Muscle of leg (tissue), 11 donors: ENCODE results near the gene CYP2J2. TPM values are rescaled to one million over a fixed set of nuclear protein-coding genes. Genes with fewer than 3 reads are reported as not detected.

Experiments
- DNase-seq: peaks from one replicate; pipeline ENCODE4 v3.0.0; 2013
- H3K27ac ChIP-seq: one replicate; pipeline ENCODE4 v1.5.1; 2013; ENCODE audit warnings: mild to moderate bottlenecking, low read length, control low read depth
- H3K27me3 ChIP-seq: one replicate; pipeline ENCODE4 v1.6.1; 2013; ENCODE audit warnings: low read length; ENCODE audit not compliant: control insufficient read depth, insufficient read depth
- H3K36me3 ChIP-seq: one replicate; pipeline ENCODE4 v1.6.1; 2013; ENCODE audit warnings: low read length; ENCODE audit not compliant: control insufficient read depth, insufficient read depth
- H3K4me1 ChIP-seq: one replicate; pipeline ENCODE4 v1.6.1; 2013; ENCODE audit warnings: low read length; ENCODE audit not compliant: control insufficient read depth, insufficient read depth
- H3K4me3 ChIP-seq: one replicate; pipeline ENCODE4 v1.5.1; 2013; ENCODE audit warnings: low read length, control low read depth
- H3K9me3 ChIP-seq: replicated peaks from 2 replicates; pipeline ENCODE4 v1.6.1; 2013; ENCODE audit warnings: low read depth, low read length; ENCODE audit not compliant: control insufficient read depth
- WGBS: methylation state at CpG from one replicate; pipeline ENCODE4 v1.1.5; 2013; ENCODE audit warnings: missing lambda C conversion rate; ENCODE audit not compliant: insufficient coverage; 5-methylcytosine and 5-hydroxymethylcytosine counted together
- polyA plus RNA-seq, 8 donors: library from polyadenylated mRNA; unstranded; fragments of 120-200 nt; gene quantifications; one replicate each; pipeline versions ENCODE4 v1.2.1 to v1.2.3, GENCODE V29; 2013; ENCODE audit warnings: inconsistent platforms in 1 of 8, low replicate concordance in 1 of 8; ENCODE audit not compliant: insufficient read length in 8 of 8, insufficient read depth in 1 of 8
- total RNA-seq: library from RNA; stranded (reverse); fragments of 120-200 nt; gene quantifications from one replicate; pipeline ENCODE4 v1.2.4, GENCODE V29; 2013

CYP2J2 gene
- total and polyA plus RNA-seq, 9 donors = 32.1 to 74.1 (median 52.6) TPM

GRCh38 chr1:59952065-59952464, 25.5 kb upstream of the CYP2J2 start:
- no peak overlapping the region for H3K4me3 ChIP-seq
- no peaks in the 10 kb centered on the region for H3K36me3 ChIP-seq
- WGBS = 100% methylated on average over 1 of the region's 2 CpGs
- no peaks in the 10 kb centered on the region for H3K4me1 ChIP-seq
- no peaks in the 10 kb centered on the region for H3K27me3 ChIP-seq
- H3K9me3 ChIP-seq = no peaks in the 10 kb centered on the region
- H3K27ac ChIP-seq = no peak overlapping the region
- no peak for DNase-seq

- no peak for DNase-seq
- H3K4me3 ChIP-seq = no peak overlapping the region
- no peaks in the 10 kb centered on the region for H3K4me1 ChIP-seq
- no peak overlapping the region for H3K27ac ChIP-seq
- H3K36me3 ChIP-seq = no peaks in the 10 kb centered on the region
- no peaks in the 10 kb centered on the region for H3K27me3 ChIP-seq
- H3K9me3 ChIP-seq = no peaks in the 10 kb centered on the region
Measured at GRCh38 chr1:59949648-59950047, 23.1 kb upstream of the CYP2J2 start.

- WGBS = no CpG with 5 or more reads among the region's 1 CpG
- DNase-seq = no peak
- no peaks in the 10 kb centered on the region for H3K36me3 ChIP-seq
- H3K4me3 ChIP-seq = no peak overlapping the region
- no peaks in the 10 kb centered on the region for H3K27me3 ChIP-seq
- H3K27ac ChIP-seq = no peak overlapping the region
- no peaks in the 10 kb centered on the region for H3K9me3 ChIP-seq
- no peaks in the 10 kb centered on the region for H3K4me1 ChIP-seq
Measured at GRCh38 chr1:59948990-59949389, 22.4 kb upstream of the CYP2J2 start.

DNA sequence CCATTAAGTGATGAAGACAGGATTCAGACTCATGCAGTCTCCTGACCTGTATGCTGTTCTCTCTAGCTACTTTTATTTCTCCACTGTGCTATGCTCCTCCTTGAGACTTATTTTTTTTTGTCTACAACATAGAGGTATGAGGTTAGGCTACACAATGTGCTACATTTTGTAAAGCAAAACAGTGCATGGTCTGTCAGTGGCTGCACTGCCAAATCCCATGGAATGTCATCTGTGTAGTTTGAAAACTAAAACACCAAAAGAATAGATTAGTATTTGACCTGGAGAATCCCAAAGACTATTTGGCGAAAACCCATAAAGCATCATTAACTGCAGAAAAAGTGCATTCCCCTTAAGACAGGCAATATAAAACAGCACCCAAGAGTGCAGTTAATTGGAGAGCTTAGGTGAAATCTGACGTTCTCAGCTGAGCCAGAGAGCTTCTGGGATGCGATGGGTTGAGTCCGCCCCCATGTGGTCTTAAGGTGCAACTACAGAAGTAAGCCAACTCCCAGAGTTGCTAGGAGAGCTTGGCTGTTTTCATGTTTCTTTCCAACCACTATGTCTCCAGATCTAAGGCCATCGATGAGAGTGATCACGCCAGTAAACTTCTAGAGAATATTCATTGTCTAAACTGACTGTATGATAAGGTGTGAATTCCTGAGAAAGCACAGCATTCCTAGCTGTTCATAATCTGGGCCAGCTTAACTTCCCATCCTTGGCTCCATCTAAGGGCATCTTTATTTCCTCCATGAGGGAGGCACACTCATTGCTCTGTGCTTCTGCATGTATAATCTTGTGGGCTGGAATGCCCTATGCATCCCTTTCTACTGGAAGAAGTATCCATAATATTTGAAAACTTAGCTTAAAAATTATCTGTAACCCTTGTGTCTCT, 20.7 kb upstream of the CYP2J2 start:
- WGBS = 0% methylated on average over 1 of the region's 6 CpGs
- H3K4me3 ChIP-seq = no peak overlapping the region
- H3K27me3 ChIP-seq = no peaks in the 10 kb centered on the region
- H3K4me1 ChIP-seq = no peaks in the 10 kb centered on the region
- peak; percentile 78 for DNase-seq
- H3K9me3 ChIP-seq = no peaks in the 10 kb centered on the region
- no peaks in the 10 kb centered on the region for H3K36me3 ChIP-seq
- H3K27ac ChIP-seq = no peak overlapping the region

GRCh38 chr1:59945790-59946189, 19.2 kb upstream of the CYP2J2 start:
- H3K4me1 ChIP-seq = no peaks in the 10 kb centered on the region
- H3K27ac ChIP-seq = no peak overlapping the region
- H3K27me3 ChIP-seq = no peaks in the 10 kb centered on the region
- DNase-seq = no peak
- H3K36me3 ChIP-seq = no peaks in the 10 kb centered on the region
- no peaks in the 10 kb centered on the region for H3K9me3 ChIP-seq
- 15% methylated on average over 1 of the region's 1 CpG for WGBS
- H3K4me3 ChIP-seq = no peak overlapping the region

- WGBS = 89% methylated on average over 3 of the region's 4 CpGs
- Histone ChIP-seq H3K36me3 (no peaks in the 10 kb centered on the region), H3K9me3 (no peaks in the 10 kb centered on the region), H3K27ac (no peak overlapping the region), H3K4me3 (no peak overlapping the region), H3K27me3 (no peaks in the 10 kb centered on the region), H3K4me1 (no peaks in the 10 kb centered on the region)
- no peak for DNase-seq
Measured at GRCh38 chr1:59939393-59939792, 12.8 kb upstream of the CYP2J2 start.

DNA sequence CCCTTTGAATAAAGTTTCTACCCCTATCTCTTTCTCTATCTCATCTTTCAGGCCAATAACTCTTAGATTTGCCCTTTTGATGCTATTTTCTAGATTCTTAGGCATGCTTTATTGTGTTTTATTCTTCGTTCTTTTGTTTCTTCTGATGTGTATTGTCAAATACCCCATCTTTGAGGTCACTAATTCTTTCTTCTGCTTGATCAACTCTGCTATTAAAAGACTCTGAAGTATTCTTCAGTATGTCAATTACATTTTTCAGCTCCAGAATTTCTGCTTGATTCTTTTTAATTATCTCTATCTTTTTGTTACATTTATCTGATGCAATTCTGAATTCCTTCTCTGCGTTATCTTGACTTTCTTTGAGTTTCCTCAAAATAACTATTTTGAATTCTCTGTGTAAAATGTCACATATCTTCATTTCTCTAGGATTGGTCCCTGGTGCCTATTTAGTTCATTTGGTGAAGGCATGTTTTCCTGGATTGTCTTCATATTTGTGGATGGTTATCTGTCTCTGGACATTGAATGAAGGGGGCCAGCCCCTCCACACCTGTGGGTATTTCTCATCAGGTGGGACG, 11.2 kb upstream of the CYP2J2 start:
- no peak overlapping the region for H3K4me3 ChIP-seq
- no peaks in the 10 kb centered on the region for H3K27me3 ChIP-seq
- H3K36me3 ChIP-seq = no peaks in the 10 kb centered on the region
- DNase-seq = no peak
- WGBS = no CpG with 5 or more reads among the region's 3 CpGs
- H3K9me3 ChIP-seq = no peaks in the 10 kb centered on the region
- no peaks in the 10 kb centered on the region for H3K4me1 ChIP-seq
- H3K27ac ChIP-seq = no peak overlapping the region

DNA sequence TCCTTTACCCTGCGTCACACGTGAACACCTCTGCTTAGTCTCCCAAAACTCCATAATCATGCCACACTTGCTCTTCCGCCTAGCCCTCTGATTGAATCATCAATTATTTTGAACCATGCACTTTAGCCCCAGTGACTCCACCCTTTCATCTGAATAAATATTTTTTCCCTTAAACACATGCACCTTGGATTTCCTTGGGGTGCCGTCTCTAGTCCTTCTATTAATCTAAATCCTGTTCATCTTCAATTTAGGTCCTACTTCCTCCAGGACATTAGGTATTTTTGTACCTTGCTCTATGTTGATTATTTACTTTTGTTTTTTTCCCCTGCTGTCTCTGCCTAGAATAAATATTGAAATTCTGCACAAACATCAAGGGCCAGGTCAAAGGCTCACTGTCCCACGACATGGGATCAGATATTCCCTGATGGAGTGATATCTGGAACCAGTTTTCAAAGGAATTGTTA, 9.8 kb upstream of the CYP2J2 start:
- Histone ChIP-seq H3K4me1 (no peaks in the 10 kb centered on the region), H3K36me3 (no peaks in the 10 kb centered on the region), H3K4me3 (no peak overlapping the region), H3K27me3 (no peaks in the 10 kb centered on the region), H3K9me3 (no peaks in the 10 kb centered on the region), H3K27ac (no peak overlapping the region)
- 93% methylated on average over 3 of the region's 5 CpGs for WGBS
- no peak for DNase-seq

DNA sequence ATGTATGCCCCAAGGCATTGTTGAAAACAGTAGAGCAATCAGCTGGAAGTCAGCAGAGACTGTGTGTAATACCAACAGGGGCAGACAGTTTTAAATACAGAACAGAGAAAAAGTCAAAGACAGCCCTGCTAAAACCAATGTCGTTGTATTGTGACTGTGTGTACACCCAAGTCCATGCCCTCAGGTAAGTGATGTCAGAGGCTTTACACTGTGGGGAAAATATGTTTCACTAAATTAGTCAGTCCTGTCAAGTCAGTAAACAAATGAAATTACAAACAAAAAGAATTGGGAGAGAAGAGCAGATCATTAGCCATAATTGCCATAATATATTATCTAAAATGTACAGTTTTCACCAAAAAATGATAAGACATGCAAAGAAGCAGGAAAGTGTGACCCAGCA, 2.4 kb upstream of the CYP2J2 start:
- WGBS = no CpG with 5 or more reads among the region's 1 CpG
- Histone ChIP-seq H3K27me3 (peaks cover 10% of the 10 kb centered on the region), H3K4me3 (no peak overlapping the region), H3K9me3 (no peaks in the 10 kb centered on the region), H3K36me3 (no peaks in the 10 kb centered on the region), H3K4me1 (peaks cover 4% of the 10 kb centered on the region), H3K27ac (no peak overlapping the region)
- DNase-seq = no peak

DNA sequence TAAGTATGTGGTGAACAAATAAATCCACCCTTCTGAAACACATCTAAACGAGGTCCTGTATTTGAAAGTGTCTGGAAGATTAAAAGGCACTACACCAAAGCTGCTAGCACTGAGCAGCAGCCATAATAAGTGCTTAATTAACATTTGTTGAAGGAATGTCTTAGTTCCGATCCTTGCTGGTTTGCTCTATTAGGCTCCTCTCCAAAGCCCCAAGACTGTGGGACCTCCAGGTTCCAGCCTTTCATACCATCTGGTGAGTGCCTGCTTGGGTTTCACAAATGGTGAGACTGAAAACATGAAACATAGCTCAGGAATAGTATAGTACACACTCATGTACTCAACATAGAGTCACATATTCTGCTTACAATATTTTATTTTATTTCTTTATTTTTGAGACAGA, 640 bp upstream of the CYP2J2 start:
- WGBS = no CpG with 5 or more reads among the region's 2 CpGs
- Histone ChIP-seq H3K36me3 (no peaks in the 10 kb centered on the region), H3K4me3 (peak overlapping the region; percentile 65), H3K9me3 (no peaks in the 10 kb centered on the region), H3K4me1 (peaks cover 6% of the 10 kb centered on the region), H3K27me3 (peaks cover 10% of the 10 kb centered on the region), H3K27ac (peak overlapping the region; percentile 85)
- DNase-seq = no peak
